GM12878 (cell line): Measurements from ENCODE around the gene UBE2E2. TPM values are rescaled to one million over a fixed set of nuclear protein-coding genes. Genes with fewer than 3 reads are reported as not detected.

Experiments used
- ATAC-seq: fragments of 200-7000 bp; cut with Tn5 transposase; 3 replicates; pipeline ENCODE4 v1.9.1; 2020; ENCODE audit warnings: mild to moderate bottlenecking, moderate library complexity
- BruUV-seq: library from RNA; stranded (reverse); fragments of 400-500 nt; replicated peaks from 2 replicates; lab custom pipeline; 2021; lab: Mats Ljungman, UMichigan
- CTCF ChIA-PET: fragments of 300-600 bp; sonication (Branson Sonifier 250); formaldehyde crosslinking; extraction: SDS; loops from one replicate; lab custom pipeline; 2021; ENCODE audit warnings: inconsistent platforms; lab: Yijun Ruan, JAX
- POLR2A ChIA-PET: fragments of 350-600 bp; formaldehyde crosslinking; extraction: SDS; loops from one replicate; lab custom pipeline; 2021; ENCODE audit warnings: inconsistent platforms; lab: Charles Lee
- RAD21 ChIA-PET: fragments of 300-600 bp; sonication (Branson Sonifier 250); formaldehyde crosslinking; loops from one replicate; lab custom pipeline; 2023; ENCODE audit warnings: antibody characterized with exemption; ENCODE audit not compliant: unreplicated experiment; lab: Charles Lee
- SMC1A ChIA-PET: fragments of 300-600 bp; sonication (Branson Sonifier 250); formaldehyde crosslinking; loops from one replicate; lab custom pipeline; 2023; ENCODE audit not compliant: unreplicated experiment, uncharacterized antibody; lab: Charles Lee
- DNase-seq: peaks from one replicate; pipeline ENCODE4 v3.0.0-alpha.2; 2011; ENCODE audit warnings: low read depth, low spot score
- FAIRE-seq: peaks from 3 replicates; lab custom pipeline; 2011; peaks lifted over from hg19 to GRCh38; lab: Jason Lieb, UNC
- H2AFZ ChIP-seq: 2 replicates; pipeline ENCODE4 v1.6.0; 2011; ENCODE audit warnings: low read depth, low read length, control low read depth; ENCODE audit not compliant: control insufficient read depth
- H3K27ac ChIP-seq: 2 replicates; pipeline ENCODE4 v1.5.1; 2011; ENCODE audit warnings: control low read depth; ENCODE audit not compliant: control insufficient read depth, insufficient read depth
- H3K27me3 ChIP-seq, 2 experiments: replicated peaks in 1 of 2; 2 replicates each; pipeline versions ENCODE4 v1.6.0 to v1.6.1; 2011; ENCODE audit warnings: low read length in 1 of 2; ENCODE audit not compliant: control insufficient read depth in 2 of 2, insufficient read depth in 2 of 2
- H3K36me3 ChIP-seq, 2 experiments: 2 replicates each; pipeline ENCODE4 v1.5.1; 2011; ENCODE audit warnings: low read length in 1 of 2; ENCODE audit not compliant: control insufficient read depth in 2 of 2, insufficient read depth in 2 of 2
- H3K4me1 ChIP-seq: 2 replicates; pipeline ENCODE4 v1.6.1; 2011; ENCODE audit warnings: mild to moderate bottlenecking, low read length, moderate library complexity, mixed read lengths; ENCODE audit not compliant: control insufficient read depth, insufficient read depth
- H3K4me2 ChIP-seq: 2 replicates; pipeline ENCODE4 v1.6.0; 2011; ENCODE audit warnings: control low read depth; ENCODE audit not compliant: control insufficient read depth, insufficient read depth
- H3K4me3 ChIP-seq: fragments of 200-600 bp; sonication (generic); 2 replicates; pipeline ENCODE4 v1.5.1; 2016
- H3K79me2 ChIP-seq: 2 replicates; pipeline ENCODE4 v1.6.0; 2011; ENCODE audit warnings: low read length; ENCODE audit not compliant: control insufficient read depth, insufficient read depth
- H3K9ac ChIP-seq: 2 replicates; pipeline ENCODE4 v1.8.0; 2011; ENCODE audit warnings: low read length, control low read depth, mixed read lengths; ENCODE audit not compliant: control insufficient read depth, insufficient read depth
- H3K9me3 ChIP-seq: replicated peaks from 3 replicates; pipeline ENCODE4 v1.5.1; 2011; ENCODE audit warnings: mild to moderate bottlenecking, low read length; ENCODE audit not compliant: control insufficient read depth, insufficient read depth
- H4K20me1 ChIP-seq: 2 replicates; pipeline ENCODE4 v1.6.0; 2011; ENCODE audit not compliant: control insufficient read depth, insufficient read depth
- BACH1 ChIP-seq: fragments of 450-650 bp; IDR thresholded peaks from 2 replicates; pipeline ENCODE4 v1.6.1; 2017; ENCODE audit warnings: mild to moderate bottlenecking, borderline replicate concordance
- CBX3 ChIP-seq: fragments of 200-600 bp; sonication (generic); IDR thresholded peaks from 2 replicates; pipeline ENCODE4 v1.6.1; 2016; ENCODE audit warnings: low read depth, borderline replicate concordance
- CHD1 ChIP-seq: IDR thresholded peaks from 2 replicates; pipeline ENCODE4 v1.6.1; 2012; ENCODE audit warnings: low read depth, low read length, improper control_type of control experiment
- CTCF ChIP-seq, 3 experiments: IDR thresholded peaks in 2 of 3; conservative IDR thresholded peaks in 1 of 3; 2 replicates each; pipeline ENCODE4 v1.5.1; 2011; ENCODE audit warnings: low read depth in 3 of 3, low read length in 3 of 3, mild to moderate bottlenecking in 3 of 3, control low read depth in 2 of 3, moderate library complexity in 2 of 3, inconsistent platforms in 1 of 3, mixed read lengths in 1 of 3; ENCODE audit not compliant: control insufficient read depth in 2 of 3, insufficient read depth in 1 of 3; ENCODE audit errors: extremely low read depth in 1 of 3
- HCFC1 ChIP-seq: fragments of 150-350 bp; IDR thresholded peaks from 2 replicates; pipeline ENCODE4 v1.6.1; 2014; ENCODE audit warnings: low read length
- HSF1 ChIP-seq: fragments of 150-350 bp; IDR thresholded peaks from 2 replicates; pipeline ENCODE4 v1.6.1; 2014; ENCODE audit warnings: mild to moderate bottlenecking, low read depth, low read length
- IRF3 ChIP-seq: fragments of 450-650 bp; IDR thresholded peaks from 2 replicates; pipeline ENCODE4 v1.6.1; 2014; ENCODE audit warnings: mild to moderate bottlenecking
- LARP7 ChIP-seq: fragments of 450-650 bp; IDR thresholded peaks from 2 replicates; pipeline ENCODE4 v1.6.1; 2017; ENCODE audit warnings: mild to moderate bottlenecking
- ZNF24 ChIP-seq: fragments of 450-650 bp; IDR thresholded peaks from 2 replicates; pipeline ENCODE4 v1.6.1; 2017; ENCODE audit warnings: antibody characterized with exemption, mild to moderate bottlenecking
- WGBS: methylation state at CpG from one replicate; pipeline ENCODE4 v1.1.6; 2016; ENCODE audit warnings: low lambda C conversion rate; ENCODE audit not compliant: insufficient replicate concordance, insufficient coverage; ENCODE audit errors: missing lambda C conversion rate; 5-methylcytosine and 5-hydroxymethylcytosine counted together
- in situ Hi-C: fragments of 300-500 bp; cut with MboI; formaldehyde crosslinking; loops from 9 replicates; pipeline ENCODE4 v1.14.3; 2018; ENCODE audit warnings: mixed read lengths
- intact Hi-C: fragments of 100-400 bp; cut with micrococcal nuclease; formaldehyde crosslinking; loops from one replicate; pipeline ENCODE4 v1.14.2; 2022; ENCODE audit not compliant: unreplicated experiment
- polyA plus RNA-seq, 11 experiments: library from polyadenylated mRNA; depleted of rRNA in 4 of 11; unstranded in 6 of 11; stranded (reverse) in 5 of 11; fragments of >200 nt; fragmentation: Nextera tagmentation in 4 of 11; fragmentation: Illumina TruSeq in 1 of 11; extraction: Ambion mirVana in 4 of 11; extraction: Trizol in 1 of 11; gene quantifications; 1 replicate in 1 of 11; 2 replicates in 10 of 11; pipeline versions ENCODE4 v1.2.1 to v1.2.3, GENCODE V29; 2011 to 2016; ENCODE audit warnings: inconsistent platforms in 2 of 11, missing spikeins in 2 of 11, low read depth in 1 of 11
- total RNA-seq, 4 experiments: library from RNA; depleted of rRNA in 3 of 4; stranded (reverse); fragments of >200 nt in 3 of 4; fragmentation: Illumina TruSeq in 1 of 4; extraction: Trizol in 1 of 4; gene quantifications; 2 replicates each; pipeline versions ENCODE4 v1.2.1 to v1.2.3, GENCODE V29; 2013 to 2021

Gene UBE2E2
- total and polyA plus RNA-seq, 10 of the 15 experiments (the other 5 are each of a cell fraction or from before 2014, with no cell fraction given), result 8.7 to 71.0 (median 36.4) TPM

- Histone ChIP-seq H2AFZ (no peak overlapping the region), H3K9me3 (no peaks in the 10 kb centered on the region), H3K27ac (no peak overlapping the region)
- ATAC-seq, result no peak
- 71% methylated on average over 5 of the region's 5 CpGs for WGBS
- TF ChIP-seq CTCF (IDR thresholded peaks at IDR 0.05 in 2 of 3, conservative IDR thresholded peaks at IDR 0.05 in 1 of 3; ENCODE audit: control insufficient read depth in 2 of 3, extremely low read depth in 1 of 3, insufficient read depth in 1 of 3, low read depth in 3 of 3, low read length in 3 of 3) (no peak), ZNF24 (no peak), BACH1 (no peak)
- TF ChIP-seq, all 136 proteins: peak for 0
- ChIA-PET RAD21 (no interaction called here), CTCF (no interaction called here), SMC1A (interaction anchor here (1.3 kb wide), 1 partner anchor 20 kb away, joined by 3 read pairs; no protein-coding TSS in a partner anchor), POLR2A (no interaction called here)
- DNase-seq (no peak), FAIRE-seq (no peak)
- no peak overlapping the region for H3K4me2 ChIP-seq
- no peak overlapping the region for H3K9ac ChIP-seq
- intact Hi-C loops, result loop anchor here (5.0 kb wide), 5 partner anchors 237 to 608 kb away; partner anchors contain the start of gene UBE2E1
- no peaks in the 10 kb centered on the region for H3K4me1 ChIP-seq
- in situ Hi-C loops, result no loop called here
- H4K20me1 ChIP-seq, result no peaks in the 10 kb centered on the region
- no TSS peak for BruUV-seq
- H3K36me3 ChIP-seq, result no peaks in the 10 kb centered on the region
- peaks cover 0 to 2% of the 10 kb centered on the region in 2 experiments; a peak in 2 of 4 replicates for H3K27me3 ChIP-seq
- H3K4me3 ChIP-seq, result no peak overlapping the region
- peaks cover 12% of the 10 kb centered on the region for H3K79me2 ChIP-seq
These were observed 3.5 kb upstream of the UBE2E2 start for GRCh38 chr3:23199649-23200048.

GRCh38 chr3:23201154-23201838, 1.8 kb upstream of the UBE2E2 start:
- no TSS peak for BruUV-seq
- no peak for FAIRE-seq
- no peak for TF ChIP-seq HCFC1
- no peak for TF ChIP-seq IRF3
- no peak for TF ChIP-seq CHD1
- no peak for TF ChIP-seq LARP7
- no peak for TF ChIP-seq CBX3
- no peak for TF ChIP-seq HSF1

More at GRCh38 chr3:23201154-23201838, 1.8 kb upstream of the UBE2E2 start:
- ChIA-PET SMC1A (interaction anchor here (0.9 to 1.2 kb wide), 3 partner anchors 11 to 38 kb away, joined by 3 to 4 read pairs (median 3); no protein-coding TSS in a partner anchor), POLR2A (no interaction called here), RAD21 (interaction anchor here (1.2 kb wide), 1 partner anchor 36 kb away, joined by 3 read pairs; no protein-coding TSS in a partner anchor), CTCF (no interaction called here)
- no peaks in the 10 kb centered on the region for H3K4me1 ChIP-seq
- in situ Hi-C loops (no loop called here), intact Hi-C loops (loop anchor here (5.0 kb wide), 5 partner anchors 236 to 606 kb away; partner anchors contain the start of gene UBE2E1)
- WGBS, result 76% methylated on average over 10 of the region's 10 CpGs
- H3K27me3 ChIP-seq, result no peaks in the 10 kb centered on the region
- no peaks in the 10 kb centered on the region for H3K9me3 ChIP-seq
- no peak overlapping the region for H2AFZ ChIP-seq
- H3K9ac ChIP-seq, result no peak overlapping the region
- H3K4me3 ChIP-seq, result no peak overlapping the region
- no peak overlapping the region for H3K4me2 ChIP-seq
- H4K20me1 ChIP-seq, result no peaks in the 10 kb centered on the region
- no peaks in the 10 kb centered on the region for H3K36me3 ChIP-seq
- ATAC-seq (no peak), DNase-seq (no peak)
- H3K27ac ChIP-seq, result no peak overlapping the region
- peaks cover 28% of the 10 kb centered on the region for H3K79me2 ChIP-seq
